ENCODE measurements around the gene PRAC2.
"Not testable (repeated sequence)": the region's sequence is repeated elsewhere in the genome, so short reads cannot be mapped to it uniquely, and the experiment has no call there.

PRAC2 gene

DNA sequence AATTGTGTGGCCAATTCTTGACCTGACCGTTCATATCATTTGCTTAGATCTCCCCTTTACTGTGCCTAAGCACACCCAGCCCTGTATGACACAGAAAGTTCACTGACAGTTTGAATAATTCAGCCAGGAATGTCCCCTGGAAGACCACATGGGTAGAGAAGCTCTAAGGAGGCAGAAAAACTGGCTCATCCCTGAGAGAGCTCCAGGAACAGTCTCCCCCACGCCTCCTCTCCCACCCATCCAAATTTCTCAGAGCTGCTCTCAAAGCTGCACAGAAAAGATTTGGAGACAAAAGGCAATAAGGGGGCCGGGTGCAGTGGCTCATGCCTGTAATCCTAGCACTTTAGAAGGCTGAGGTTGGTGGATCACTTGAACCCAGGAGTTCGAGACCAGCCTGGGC is 11.9 kb upstream of the PRAC2 start:
- ATAC-seq: no peak
- TF ChIP-seq ARNTL (CRISPR knock-in tag; IDR thresholded peaks at IDR 0.05; ENCODE audit: borderline replicate concordance, low read depth): no peak
- no peak for TF ChIP-seq GLIS3 (CRISPR knock-in tag; IDR thresholded peaks at IDR 0.05)
- no peak for TF ChIP-seq RARB (CRISPR knock-in tag; IDR thresholded peaks at IDR 0.05)
- TF ChIP-seq ISL1 (CRISPR knock-in tag; IDR thresholded peaks at IDR 0.05): no peak
- no peak for TF ChIP-seq ZNF565 (CRISPR knock-in tag; conservative IDR thresholded peaks at IDR 0.05; ENCODE audit: low read depth)
- no peak for TF ChIP-seq OSR1 (CRISPR knock-in tag; IDR thresholded peaks at IDR 0.05)
- TF ChIP-seq, protein P1, sequence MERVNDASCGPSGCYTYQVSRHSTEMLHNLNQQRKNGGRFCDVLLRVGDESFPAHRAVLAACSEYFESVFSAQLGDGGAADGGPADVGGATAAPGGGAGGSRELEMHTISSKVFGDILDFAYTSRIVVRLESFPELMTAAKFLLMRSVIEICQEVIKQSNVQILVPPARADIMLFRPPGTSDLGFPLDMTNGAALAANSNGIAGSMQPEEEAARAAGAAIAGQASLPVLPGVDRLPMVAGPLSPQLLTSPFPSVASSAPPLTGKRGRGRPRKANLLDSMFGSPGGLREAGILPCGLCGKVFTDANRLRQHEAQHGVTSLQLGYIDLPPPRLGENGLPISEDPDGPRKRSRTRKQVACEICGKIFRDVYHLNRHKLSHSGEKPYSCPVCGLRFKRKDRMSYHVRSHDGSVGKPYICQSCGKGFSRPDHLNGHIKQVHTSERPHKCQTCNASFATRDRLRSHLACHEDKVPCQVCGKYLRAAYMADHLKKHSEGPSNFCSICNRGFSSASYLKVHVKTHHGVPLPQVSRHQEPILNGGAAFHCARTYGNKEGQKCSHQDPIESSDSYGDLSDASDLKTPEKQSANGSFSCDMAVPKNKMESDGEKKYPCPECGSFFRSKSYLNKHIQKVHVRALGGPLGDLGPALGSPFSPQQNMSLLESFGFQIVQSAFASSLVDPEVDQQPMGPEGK (CRISPR knock-in tag; IDR thresholded peaks at IDR 0.05; ENCODE audit: borderline replicate concordance): no peak
- TF ChIP-seq ZNF70 (CRISPR knock-in tag; IDR thresholded peaks at IDR 0.05): no peak
- TF ChIP-seq ESRRG (CRISPR knock-in tag; IDR thresholded peaks at IDR 0.05): no peak
- no peak for TF ChIP-seq PPARA (CRISPR knock-in tag; IDR thresholded peaks at IDR 0.05; ENCODE audit: borderline replicate concordance)
- TF ChIP-seq ZC3H10 (CRISPR knock-in tag; IDR thresholded peaks at IDR 0.05): no peak
- TF ChIP-seq TOX (CRISPR knock-in tag; IDR thresholded peaks at IDR 0.05; ENCODE audit: borderline replicate concordance): no peak
- TF ChIP-seq, protein P2, sequence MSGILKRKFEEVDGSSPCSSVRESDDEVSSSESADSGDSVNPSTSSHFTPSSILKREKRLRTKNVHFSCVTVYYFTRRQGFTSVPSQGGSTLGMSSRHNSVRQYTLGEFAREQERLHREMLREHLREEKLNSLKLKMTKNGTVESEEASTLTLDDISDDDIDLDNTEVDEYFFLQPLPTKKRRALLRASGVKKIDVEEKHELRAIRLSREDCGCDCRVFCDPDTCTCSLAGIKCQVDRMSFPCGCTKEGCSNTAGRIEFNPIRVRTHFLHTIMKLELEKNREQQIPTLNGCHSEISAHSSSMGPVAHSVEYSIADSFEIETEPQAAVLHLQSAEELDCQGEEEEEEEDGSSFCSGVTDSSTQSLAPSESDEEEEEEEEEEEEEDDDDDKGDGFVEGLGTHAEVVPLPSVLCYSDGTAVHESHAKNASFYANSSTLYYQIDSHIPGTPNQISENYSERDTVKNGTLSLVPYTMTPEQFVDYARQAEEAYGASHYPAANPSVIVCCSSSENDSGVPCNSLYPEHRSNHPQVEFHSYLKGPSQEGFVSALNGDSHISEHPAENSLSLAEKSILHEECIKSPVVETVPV (CRISPR knock-in tag; IDR thresholded peaks at IDR 0.05): no peak
- TF ChIP-seq BACH2 (CRISPR knock-in tag; IDR thresholded peaks at IDR 0.05; ENCODE audit: borderline replicate concordance): no peak

DNA sequence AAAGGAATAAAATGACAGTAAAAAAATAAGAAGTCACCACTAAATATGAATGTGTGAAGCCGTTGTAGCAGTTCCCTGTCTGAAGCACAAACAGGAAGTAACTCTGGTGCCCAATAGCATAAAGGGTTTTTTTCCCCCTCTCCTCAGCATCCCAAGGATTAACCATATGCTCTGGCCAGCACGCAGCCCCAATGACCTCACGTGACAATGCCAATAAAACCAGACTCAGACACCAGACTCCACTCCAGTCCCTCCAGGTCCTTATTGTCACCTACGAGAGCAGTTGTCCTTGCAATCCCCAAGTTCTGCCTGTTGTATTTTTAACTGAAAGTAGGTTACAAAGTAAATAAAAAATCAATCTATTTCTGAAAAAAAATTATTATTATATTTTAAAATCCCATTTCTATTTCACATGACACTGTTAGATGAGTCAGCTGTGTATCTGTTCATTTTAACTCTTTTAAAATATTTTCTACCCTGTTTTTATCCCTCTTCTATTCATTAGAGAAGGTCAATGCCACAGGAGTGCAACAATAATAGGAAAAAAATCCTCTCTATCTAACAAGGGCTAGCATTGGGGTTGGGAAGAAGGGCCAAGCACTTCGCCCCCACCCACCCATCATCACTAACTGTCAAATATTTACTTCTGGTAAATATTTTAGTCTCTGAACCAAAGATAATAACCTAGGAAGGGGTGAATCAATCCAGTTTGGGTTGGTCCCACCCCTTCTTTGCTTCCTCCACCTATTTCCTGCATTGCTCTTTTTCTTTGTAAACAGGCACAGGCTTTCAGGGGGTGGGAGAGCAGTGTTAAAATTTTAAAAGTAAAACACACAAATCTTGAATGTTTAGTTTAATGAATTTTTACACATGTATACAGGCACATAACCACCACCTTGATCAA is 7.2 kb upstream of the PRAC2 start:
- no peak for ATAC-seq
- TF ChIP-seq CSDC2 (CRISPR knock-in tag; IDR thresholded peaks at IDR 0.05) (no peak), RARB (CRISPR knock-in tag; IDR thresholded peaks at IDR 0.05) (no peak), ESRRG (CRISPR knock-in tag; IDR thresholded peaks at IDR 0.05) (no peak), GLIS3 (CRISPR knock-in tag; IDR thresholded peaks at IDR 0.05) (no peak), ZNF565 (CRISPR knock-in tag; conservative IDR thresholded peaks at IDR 0.05; ENCODE audit: low read depth) (no peak), OSR1 (CRISPR knock-in tag; IDR thresholded peaks at IDR 0.05) (no peak), SNAI2 (CRISPR knock-in tag; IDR thresholded peaks at IDR 0.05) (no peak), ZC3H10 (CRISPR knock-in tag; IDR thresholded peaks at IDR 0.05) (no peak), ISL1 (CRISPR knock-in tag; IDR thresholded peaks at IDR 0.05) (no peak), BACH2 (CRISPR knock-in tag; IDR thresholded peaks at IDR 0.05; ENCODE audit: borderline replicate concordance) (no peak)
- TF ChIP-seq, protein P3, sequence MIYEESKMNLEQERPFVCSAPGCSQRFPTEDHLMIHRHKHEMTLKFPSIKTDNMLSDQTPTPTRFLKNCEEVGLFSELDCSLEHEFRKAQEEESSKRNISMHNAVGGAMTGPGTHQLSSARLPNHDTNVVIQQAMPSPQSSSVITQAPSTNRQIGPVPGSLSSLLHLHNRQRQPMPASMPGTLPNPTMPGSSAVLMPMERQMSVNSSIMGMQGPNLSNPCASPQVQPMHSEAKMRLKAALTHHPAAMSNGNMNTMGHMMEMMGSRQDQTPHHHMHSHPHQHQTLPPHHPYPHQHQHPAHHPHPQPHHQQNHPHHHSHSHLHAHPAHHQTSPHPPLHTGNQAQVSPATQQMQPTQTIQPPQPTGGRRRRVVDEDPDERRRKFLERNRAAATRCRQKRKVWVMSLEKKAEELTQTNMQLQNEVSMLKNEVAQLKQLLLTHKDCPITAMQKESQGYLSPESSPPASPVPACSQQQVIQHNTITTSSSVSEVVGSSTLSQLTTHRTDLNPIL (CRISPR knock-in tag; IDR thresholded peaks at IDR 0.05; ENCODE audit: low read depth): no peak

DNA sequence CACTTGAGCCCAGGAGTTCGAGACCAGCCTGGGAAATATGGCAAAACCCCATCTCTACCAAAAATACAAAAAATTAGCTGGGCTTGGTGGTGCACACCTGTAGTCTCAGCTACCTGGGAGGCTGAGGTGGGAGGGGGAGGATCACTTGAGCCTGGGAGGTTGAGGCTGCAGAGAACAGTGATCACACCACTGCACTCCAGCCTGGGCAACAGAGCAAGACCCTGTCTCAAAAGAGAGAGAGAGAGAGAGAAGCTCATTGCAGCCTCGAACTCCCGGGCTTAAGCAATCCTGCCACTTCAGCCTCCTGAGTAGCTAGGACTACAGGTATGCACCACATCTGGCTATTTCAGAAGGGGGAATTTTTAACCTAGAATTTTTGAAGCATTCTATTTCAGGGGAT is 6.4 kb upstream of the PRAC2 start:
- not testable (repeated sequence) for ATAC-seq

DNA sequence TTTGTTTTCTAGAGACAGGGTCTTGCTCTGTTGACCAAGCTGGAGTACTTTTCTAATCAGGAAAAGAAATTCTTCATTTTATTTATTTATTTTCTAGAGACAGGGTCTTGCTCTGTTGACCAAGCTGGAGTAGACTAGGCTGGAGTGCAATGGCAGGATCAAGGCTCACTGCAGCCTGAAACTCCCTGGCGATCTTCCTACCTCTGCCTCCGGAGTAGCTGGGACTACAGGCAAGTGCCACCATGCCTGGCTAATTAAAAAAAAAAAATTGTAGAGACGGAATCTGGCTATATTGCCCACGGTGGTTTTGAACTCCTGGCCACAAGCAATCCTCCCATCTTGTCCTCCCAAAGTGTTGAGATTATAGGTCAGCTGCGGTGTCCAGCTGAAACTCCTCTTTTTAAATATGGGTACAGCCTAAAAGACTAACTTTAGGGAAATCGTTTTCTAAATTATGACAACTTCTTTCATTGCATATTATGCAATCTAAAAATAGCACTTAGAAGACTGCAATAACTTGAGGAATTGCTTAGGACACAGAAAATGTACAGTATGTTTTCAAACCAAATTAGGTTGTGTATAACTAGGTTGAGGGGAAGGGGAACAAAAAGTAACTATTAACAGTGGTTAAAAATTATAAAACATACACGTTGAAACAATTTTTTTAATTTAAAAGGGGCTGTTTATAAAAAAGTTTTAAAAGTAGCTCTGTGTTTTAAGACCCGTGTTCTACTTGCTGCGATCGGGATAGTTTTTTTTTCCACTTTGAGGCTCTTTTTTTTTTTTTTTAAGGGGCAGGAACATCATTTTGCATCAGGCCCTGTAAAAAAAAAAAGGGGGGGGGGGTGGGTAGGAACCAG is 5.4 kb upstream of the PRAC2 start:
- ATAC-seq: no peak
- TF ChIP-seq, protein P4, sequence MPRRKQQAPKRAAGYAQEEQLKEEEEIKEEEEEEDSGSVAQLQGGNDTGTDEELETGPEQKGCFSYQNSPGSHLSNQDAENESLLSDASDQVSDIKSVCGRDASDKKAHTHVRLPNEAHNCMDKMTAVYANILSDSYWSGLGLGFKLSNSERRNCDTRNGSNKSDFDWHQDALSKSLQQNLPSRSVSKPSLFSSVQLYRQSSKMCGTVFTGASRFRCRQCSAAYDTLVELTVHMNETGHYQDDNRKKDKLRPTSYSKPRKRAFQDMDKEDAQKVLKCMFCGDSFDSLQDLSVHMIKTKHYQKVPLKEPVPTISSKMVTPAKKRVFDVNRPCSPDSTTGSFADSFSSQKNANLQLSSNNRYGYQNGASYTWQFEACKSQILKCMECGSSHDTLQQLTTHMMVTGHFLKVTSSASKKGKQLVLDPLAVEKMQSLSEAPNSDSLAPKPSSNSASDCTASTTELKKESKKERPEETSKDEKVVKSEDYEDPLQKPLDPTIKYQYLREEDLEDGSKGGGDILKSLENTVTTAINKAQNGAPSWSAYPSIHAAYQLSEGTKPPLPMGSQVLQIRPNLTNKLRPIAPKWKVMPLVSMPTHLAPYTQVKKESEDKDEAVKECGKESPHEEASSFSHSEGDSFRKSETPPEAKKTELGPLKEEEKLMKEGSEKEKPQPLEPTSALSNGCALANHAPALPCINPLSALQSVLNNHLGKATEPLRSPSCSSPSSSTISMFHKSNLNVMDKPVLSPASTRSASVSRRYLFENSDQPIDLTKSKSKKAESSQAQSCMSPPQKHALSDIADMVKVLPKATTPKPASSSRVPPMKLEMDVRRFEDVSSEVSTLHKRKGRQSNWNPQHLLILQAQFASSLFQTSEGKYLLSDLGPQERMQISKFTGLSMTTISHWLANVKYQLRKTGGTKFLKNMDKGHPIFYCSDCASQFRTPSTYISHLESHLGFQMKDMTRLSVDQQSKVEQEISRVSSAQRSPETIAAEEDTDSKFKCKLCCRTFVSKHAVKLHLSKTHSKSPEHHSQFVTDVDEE (CRISPR knock-in tag; IDR thresholded peaks at IDR 0.05): no peak
